ENCODE data around the gene BIRC7.
"Not testable (repeated sequence)": the region's sequence is repeated elsewhere in the genome, so short reads cannot be mapped to it uniquely, and the experiment has no call there.

BIRC7 gene

DNA sequence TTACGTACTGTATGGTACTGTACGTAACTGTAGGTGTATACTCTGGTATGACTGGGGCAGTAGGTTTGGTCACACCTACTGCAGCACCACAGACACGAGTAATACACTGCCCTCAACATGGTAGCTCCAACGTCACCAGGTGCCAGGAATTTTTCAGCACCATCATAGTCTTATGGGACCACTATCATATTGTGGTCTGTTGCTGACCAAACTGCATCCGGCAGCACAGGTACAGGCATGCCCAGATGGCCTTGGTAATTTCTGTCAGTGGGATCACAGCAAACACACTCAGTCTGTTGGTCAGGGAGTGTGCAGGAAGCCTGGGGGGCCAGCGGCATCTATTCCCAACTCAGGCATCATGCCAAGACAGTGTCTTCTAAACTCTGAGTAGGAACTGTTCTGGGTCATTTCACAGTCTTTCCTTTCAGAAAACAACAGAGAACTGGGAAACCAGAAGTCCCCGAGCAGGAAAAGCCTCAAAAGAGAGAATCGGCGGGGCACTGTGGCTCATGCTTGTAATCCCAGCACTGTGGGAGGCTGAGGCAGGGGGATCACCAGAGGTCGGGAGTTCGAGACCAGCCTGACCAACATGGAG lies 25.6 kb upstream of the BIRC7 start:
- no peak for DNase-seq

GRCh38 chr20:63212393-63212730 lies 23.3 kb upstream of the BIRC7 start:
- no peak for DNase-seq

- no peak for DNase-seq
These were observed 22.9 kb upstream of the BIRC7 start for GRCh38 chr20:63212792-63213191.

DNA sequence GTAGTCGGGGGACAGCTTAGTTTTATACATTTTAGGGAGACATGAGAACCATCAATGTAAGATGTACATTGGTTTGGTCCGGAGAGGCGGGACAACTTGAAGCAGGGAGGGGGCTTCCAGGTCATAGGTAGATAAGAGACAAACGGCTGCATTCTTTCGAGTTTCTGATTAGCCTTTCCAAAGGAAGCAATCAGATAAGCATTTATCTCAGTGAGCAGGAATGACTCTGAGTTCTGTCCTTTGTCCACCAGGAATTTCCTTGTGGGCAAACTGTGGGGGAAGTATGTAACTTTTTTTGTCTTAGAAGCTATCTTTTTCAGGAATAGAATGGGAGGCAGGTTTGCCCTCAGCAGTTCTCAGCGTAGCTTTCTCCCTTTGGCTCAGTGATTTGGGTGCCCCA lies 21.2 kb upstream of the BIRC7 start:
- DNase-seq = no peak

DNA sequence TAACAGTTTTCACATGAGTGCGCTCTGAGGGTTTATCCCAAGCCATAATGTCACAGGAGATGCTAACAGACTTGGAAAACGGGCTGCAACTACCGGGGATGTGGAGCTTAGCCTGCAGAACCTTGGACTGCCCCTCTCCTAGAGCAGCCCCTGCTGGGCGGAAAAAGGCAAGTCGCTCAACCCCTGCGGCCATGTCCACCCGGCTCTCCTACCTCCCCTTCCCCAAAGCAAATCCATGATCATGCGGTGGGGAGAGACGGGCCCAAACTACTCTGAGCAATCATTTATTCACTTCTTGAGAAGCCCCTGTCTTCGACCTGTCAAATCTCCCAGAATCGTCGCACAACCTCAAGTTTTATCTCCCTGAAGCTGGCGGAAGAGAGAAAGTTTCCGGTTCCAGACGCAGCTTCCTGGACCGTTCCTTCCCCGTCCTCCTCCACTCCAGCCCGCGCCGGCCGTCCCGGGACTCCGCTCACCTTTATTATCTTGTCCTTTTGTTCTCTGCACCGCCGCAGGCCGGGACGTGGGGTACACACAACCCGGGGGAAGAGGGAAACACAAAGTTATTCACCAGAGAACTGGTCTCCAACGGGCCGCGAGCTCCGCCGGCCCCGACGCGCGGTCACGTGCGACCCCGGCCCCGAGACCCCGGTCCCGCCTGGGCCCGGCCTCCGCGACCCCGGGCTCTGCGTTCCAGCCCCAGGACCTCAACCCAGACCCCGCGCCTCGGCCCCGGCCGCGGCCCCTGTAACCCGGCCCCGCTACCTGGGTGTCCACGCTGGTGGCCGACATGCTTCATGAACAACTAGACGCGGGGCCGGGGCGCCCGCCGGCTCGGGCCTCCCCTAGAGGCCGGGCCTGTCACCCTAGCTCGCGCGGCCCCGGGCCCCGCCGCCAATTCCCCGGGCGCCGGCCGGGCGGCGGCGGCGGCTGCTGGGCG lies 20.3 kb upstream of the BIRC7 start:
- DNase-seq = no peak

GRCh38 chr20:63216041-63216848 lies 19.5 kb upstream of the BIRC7 start, which contains the start of gene YTHDF1:
TSS of gene YTHDF1 (minus strand) at chr20:63216131. CDS start at chr20:63215892, 239 bp downstream.
- DNase-seq = peak; percentile 97

GRCh38 chr20:63216849-63217471 lies 18.7 kb upstream of the BIRC7 start:
- no peak for DNase-seq

- DNase-seq = no peak
These were observed 18.0 kb upstream of the BIRC7 start for GRCh38 chr20:63217706-63218105.

DNA sequence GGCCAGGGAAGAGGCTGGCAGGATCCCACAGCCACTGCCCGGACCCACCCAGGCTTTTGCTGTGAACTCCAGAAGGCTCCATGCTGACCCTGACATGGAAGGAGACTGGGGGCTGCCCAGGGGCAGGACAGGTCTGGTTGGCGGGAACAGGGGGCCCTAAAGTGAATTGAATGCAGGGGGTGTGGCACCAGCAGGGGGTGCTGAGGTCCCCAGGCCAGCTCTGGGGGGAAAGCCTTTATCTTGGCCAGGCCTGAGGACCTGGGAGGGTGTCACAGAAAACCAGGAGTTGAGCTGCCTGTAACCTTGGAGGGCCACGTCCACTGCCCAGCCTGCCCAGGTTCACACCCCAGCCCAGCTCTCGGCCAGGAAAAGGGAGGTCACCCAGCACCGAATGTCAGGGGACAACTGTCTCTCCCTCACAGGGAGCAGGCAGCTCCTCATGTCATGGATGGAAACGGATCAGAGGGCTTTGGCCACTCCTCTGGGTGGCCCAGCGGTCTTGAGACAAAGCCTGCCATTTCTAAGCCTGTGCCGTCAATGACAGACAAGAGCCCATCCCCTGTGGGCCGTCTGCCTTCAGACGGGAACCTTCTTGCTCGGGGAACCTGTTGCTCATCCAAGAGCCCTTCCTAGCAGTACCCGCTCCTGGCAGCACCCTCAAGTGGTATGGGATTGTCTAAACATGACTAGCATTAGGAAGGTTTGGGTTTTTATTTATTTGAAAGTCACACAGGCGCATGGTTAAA lies 16.8 kb upstream of the BIRC7 start:
- DNase-seq = no peak

DNA sequence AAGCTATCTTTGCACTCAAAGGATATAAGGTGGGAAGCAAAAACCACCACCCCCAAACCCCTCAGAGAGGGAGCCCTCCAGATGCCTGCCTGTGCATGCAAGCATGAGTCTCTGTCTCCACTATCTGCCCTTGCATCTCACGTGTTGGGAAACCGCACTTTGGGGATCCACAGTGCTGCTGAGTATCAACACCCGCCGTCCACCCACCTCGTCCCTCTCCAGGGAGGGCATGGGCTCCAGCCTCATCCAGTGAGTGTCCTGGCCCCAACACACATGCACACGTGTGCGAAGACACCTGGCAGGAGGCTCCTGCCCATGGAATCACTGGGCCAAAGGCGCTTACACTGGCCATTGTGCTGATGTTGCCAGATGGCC lies 16.3 kb upstream of the BIRC7 start:
- DNase-seq = no peak

GRCh38 chr20:63219866-63220521 lies 15.7 kb upstream of the BIRC7 start:
- no peak for DNase-seq

DNA sequence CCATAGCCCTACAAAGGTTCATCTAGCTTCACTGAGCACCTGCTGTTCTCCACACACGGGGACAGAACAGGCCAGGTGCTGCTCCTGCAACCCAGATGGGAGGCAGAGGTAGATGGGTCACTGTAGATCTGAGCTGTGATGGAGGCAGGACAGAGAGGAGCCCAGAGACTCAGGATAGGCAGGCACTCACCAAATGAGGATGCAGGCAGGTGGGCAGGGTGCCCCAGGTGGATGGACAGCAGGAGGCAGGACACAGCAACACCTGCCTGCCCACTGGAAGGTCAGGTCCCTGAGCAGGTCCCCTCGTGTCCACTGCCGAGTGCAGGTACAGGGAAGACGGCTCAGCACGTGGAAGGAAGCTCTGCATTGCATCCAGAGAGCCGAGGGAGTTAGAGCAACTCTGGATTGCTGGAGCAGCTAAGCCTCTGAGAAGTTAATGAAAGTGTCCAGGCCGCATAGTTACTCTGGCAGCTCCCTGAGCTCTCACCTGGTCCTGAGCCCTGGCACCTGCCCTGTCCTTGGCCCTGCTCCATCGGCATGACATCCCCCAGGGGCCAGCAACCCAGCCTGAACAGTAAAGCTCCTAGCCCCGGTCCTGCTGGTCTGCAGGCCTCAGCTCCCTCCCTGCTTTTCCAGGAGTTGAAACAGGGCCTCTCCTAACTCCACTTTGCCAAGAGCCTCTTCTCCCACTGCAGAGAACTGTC lies 14.9 kb upstream of the BIRC7 start:
- DNase-seq = no peak

GRCh38 chr20:63221400-63222053 lies 14.2 kb upstream of the BIRC7 start:
- DNase-seq = not testable (repeated sequence)

DNA sequence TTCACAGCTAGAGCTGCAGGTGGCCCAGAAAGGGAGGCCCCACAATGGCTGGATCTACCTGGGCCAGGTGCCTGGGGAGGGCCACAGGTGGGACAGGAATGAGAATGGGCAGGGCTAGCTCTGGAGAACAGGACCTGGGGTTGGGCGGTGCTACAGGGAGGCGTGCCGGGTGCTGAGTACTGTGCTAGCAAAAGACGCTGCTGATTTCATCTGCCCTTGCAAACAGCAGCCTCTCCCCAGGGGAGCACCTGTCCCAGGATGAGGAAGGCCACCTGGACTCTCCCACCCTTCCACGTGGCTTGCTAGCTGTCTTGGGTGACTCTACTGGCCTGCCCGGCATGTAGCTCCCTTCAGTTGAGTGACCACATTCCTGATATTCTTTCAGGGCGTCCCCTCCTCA lies 13.2 kb upstream of the BIRC7 start:
- DNase-seq = no peak

DNA sequence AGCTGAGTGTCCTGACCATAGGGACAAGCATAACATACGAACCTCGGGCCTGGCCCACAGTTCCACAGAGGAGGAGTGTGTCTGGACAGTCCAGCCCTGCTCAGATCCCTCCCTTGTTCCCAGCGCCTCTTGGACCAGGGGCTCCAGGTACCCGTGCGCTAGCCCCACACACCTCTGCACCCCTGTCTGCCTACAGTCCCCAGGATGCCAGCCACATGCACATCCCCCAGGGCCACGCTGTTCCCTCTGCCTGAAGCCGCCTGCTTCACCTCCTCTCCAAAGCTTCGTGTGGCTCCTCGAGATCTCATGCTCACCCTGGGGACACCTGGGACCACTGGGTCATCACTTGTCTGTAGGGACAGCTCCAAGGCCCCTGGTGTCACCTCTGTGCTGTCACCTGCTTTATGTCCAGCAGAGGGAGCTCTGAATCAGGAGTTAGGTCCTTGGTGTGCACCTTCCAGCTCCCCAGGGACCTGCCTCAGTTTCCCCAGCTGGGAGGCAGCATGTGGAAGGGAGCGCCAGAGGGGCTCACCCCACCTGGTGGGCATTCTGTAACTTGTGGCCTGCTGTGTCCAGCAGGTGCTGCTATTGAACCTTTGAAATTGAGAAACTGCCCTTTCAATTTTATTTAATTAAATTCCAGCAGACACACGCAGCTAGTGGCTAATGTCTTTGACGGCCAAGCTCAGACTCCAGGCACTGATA lies 12.4 kb upstream of the BIRC7 start:
- DNase-seq = peak; percentile 14

GRCh38 chr20:63223826-63224207 lies 11.9 kb upstream of the BIRC7 start:
- no peak for DNase-seq

- no peak for DNase-seq
These were observed 11.2 kb upstream of the BIRC7 start for GRCh38 chr20:63224412-63225081.

DNA sequence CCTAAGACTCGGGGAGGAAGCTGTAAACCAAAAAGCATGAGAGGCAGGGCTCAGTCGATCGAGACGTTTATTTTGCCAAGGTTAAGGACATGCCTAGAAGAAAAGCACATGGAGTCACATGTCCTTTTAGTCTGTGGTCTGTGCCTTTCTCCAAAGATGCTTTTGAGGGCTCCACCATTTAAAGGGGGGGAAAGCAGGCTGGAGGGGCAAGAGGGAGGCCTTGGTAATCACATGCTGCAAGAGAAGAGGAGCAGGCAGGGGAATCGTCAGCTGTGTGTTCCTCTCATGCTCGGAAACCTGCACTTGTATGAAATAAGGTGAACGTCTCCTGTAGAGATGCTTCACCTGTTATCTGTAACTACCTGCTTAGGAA lies 10.6 kb upstream of the BIRC7 start:
- no peak for DNase-seq

All from CD4-positive, alpha-beta T cell treated with Interferon gamma for 1 hour (primary cell).